Mammary epithelial cell (primary cell): ENCODE data around the gene SLC35F1.

Experiments used
- EZH2 ChIP-seq: IDR thresholded peaks from 2 replicates; pipeline ENCODE4 v1.6.1; 2012; ENCODE audit warnings: low read length, inconsistent platforms, borderline replicate concordance
- TF ChIP-seq, protein P1 (sequence below), 2 donors: IDR thresholded peaks in 1 of 2; conservative IDR thresholded peaks in 1 of 2; 2 replicates each; pipeline ENCODE4 v1.5.1; 2011 to 2012; ENCODE audit warnings: inconsistent platforms in 2 of 2, low read length in 2 of 2, mild to moderate bottlenecking in 2 of 2, control low read depth in 1 of 2, low read depth in 1 of 2; ENCODE audit not compliant: insufficient read depth in 1 of 2; ENCODE audit errors: extremely low read depth in 1 of 2

DNA sequence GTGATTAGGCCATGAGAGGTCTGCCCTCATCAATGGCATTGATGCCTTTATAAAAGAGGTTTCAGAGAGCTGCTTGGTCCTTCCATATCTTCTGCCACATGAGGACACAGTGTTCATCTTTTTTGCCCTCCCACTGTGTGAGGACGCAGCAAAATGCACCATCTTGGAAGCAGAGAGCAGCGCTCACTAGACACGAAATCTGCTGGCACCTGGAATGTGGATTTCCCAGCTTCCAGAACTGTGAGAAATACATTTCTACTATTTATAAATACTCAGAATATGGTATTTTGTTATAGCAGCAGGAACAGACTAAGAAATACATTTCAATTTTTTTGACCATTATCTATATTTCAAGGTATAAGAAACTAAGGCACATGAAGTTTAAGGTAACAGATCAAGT lies 24.9 kb downstream of the SLC35F1 start:
- TF ChIP-seq, protein P1, sequence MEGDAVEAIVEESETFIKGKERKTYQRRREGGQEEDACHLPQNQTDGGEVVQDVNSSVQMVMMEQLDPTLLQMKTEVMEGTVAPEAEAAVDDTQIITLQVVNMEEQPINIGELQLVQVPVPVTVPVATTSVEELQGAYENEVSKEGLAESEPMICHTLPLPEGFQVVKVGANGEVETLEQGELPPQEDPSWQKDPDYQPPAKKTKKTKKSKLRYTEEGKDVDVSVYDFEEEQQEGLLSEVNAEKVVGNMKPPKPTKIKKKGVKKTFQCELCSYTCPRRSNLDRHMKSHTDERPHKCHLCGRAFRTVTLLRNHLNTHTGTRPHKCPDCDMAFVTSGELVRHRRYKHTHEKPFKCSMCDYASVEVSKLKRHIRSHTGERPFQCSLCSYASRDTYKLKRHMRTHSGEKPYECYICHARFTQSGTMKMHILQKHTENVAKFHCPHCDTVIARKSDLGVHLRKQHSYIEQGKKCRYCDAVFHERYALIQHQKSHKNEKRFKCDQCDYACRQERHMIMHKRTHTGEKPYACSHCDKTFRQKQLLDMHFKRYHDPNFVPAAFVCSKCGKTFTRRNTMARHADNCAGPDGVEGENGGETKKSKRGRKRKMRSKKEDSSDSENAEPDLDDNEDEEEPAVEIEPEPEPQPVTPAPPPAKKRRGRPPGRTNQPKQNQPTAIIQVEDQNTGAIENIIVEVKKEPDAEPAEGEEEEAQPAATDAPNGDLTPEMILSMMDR (conservative IDR thresholded peaks at IDR 0.05 in 1 of 2, IDR thresholded peaks at IDR 0.05 in 1 of 2; ENCODE audit: extremely low read depth in 1 of 2, insufficient read depth in 1 of 2, low read depth in 1 of 2, low read length in 2 of 2), result no peak
- TF ChIP-seq EZH2, result no peak
